Measurements from ENCODE around the gene DGCR8. TPM values are rescaled to one million over a fixed set of nuclear protein-coding genes. Genes with fewer than 3 reads are reported as not detected.

DGCR8 gene
- total and polyA plus RNA-seq, 7 donors: 6.7 to 32.7 (median 15.3) TPM

DNA sequence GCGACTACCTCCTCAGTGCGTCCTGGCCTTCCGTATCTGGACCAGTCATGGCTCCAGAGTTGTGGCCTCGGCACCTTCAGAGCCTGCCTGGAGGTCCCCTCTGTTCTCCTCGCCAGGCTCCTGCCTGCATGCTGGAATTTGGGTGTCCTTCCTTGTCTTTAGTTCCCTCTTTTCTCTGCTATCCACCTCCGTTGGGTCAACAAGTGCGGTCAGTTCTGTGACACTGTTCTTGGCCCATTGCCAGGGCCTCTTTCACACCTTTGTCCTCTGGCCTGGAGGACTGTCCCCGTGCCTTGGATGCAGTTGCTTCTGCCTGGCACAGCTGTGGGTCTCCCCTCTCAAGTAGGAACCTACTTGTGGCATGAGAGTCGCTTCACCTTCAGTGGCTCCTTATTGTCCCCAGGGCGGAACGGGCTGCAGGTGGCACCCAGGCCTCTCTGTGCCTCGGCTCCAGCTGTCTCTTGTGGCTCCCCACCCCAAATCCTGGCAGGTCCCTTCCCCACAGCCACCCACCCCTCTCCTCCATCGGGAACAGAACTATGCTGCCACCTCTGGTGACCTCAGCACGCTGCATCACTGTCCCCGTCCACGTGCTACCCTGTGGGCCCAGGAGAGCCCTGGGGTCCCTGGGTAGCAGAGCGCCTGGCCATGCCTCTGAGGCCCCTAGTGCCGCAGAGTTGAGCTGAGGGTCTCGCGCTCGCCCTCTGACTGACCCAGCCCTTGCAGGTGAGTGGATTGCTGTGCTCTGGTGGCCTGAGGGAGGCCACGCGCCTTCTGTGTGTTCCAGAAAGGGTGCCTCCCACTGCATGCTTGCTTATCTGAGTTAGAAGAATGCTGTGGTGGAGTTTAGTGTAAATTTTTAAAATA lies 4.7 kb downstream of the DGCR8 start:
- Histone ChIP-seq H3K4me1 (peaks cover 0 to 53% (median 48%) of the 10 kb centered on the region in 4 donors), H3K27ac (peak overlapping the region in 2 of 4 donors; percentile 5 to 19), H3K27me3 (no peaks in the 10 kb centered on the region), H3K9me3 (no peaks in the 10 kb centered on the region), H3K36me3 (peaks cover 22 to 43% (median 36%) of the 10 kb centered on the region in 4 donors), H3K4me3 (no peak overlapping the region)
- TF ChIP-seq POLR2A (IDR thresholded peaks at IDR 0.05): no peak
- TF ChIP-seq EP300 (IDR thresholded peaks at IDR 0.05): no peak
- TF ChIP-seq, protein P1, sequence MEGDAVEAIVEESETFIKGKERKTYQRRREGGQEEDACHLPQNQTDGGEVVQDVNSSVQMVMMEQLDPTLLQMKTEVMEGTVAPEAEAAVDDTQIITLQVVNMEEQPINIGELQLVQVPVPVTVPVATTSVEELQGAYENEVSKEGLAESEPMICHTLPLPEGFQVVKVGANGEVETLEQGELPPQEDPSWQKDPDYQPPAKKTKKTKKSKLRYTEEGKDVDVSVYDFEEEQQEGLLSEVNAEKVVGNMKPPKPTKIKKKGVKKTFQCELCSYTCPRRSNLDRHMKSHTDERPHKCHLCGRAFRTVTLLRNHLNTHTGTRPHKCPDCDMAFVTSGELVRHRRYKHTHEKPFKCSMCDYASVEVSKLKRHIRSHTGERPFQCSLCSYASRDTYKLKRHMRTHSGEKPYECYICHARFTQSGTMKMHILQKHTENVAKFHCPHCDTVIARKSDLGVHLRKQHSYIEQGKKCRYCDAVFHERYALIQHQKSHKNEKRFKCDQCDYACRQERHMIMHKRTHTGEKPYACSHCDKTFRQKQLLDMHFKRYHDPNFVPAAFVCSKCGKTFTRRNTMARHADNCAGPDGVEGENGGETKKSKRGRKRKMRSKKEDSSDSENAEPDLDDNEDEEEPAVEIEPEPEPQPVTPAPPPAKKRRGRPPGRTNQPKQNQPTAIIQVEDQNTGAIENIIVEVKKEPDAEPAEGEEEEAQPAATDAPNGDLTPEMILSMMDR (IDR thresholded peaks at IDR 0.05): peak in 2 of 4 experiments; percentile 5 to 9
- no peak for TF ChIP-seq POLR2AphosphoS5 (IDR thresholded peaks at IDR 0.05)
- intact Hi-C loops (cut with DNase I): loop anchor here (5.0 to 10.0 kb wide), 3 partner anchors 33 to 110 kb away; partner anchors contain the start of genes RANBP1, TRMT2A and ZDHHC8
- DNase-seq: no peak
- 79 to 81% methylated on average over 23 of the region's 23 CpGs for WGBS, 2 donors

DNA sequence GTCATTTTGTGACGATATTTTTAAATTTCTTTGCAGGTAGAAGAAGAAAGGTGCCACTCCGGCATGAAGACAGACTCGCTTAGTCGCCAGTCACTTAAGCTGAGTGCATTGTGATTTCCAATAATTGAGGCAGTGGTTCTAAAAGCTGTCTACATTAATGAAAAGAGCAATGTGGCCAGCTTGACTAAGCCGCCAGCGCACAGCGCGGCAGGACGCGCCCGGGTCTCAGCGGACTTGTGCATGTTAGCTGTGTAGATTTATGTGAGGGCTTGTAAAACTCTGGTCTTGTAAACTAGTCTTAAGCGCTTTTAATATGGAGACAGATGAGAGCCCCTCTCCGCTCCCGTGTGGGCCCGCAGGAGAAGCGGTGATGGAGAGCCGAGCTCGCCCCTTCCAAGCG lies 5.6 kb downstream of the DGCR8 start:
- TF ChIP-seq EP300 (IDR thresholded peaks at IDR 0.05) (no peak), POLR2A (IDR thresholded peaks at IDR 0.05) (no peak), POLR2AphosphoS5 (IDR thresholded peaks at IDR 0.05) (no peak)
- TF ChIP-seq, protein P1 (IDR thresholded peaks at IDR 0.05): no peak
- Histone ChIP-seq H3K9me3 (no peaks in the 10 kb centered on the region), H3K27me3 (no peaks in the 10 kb centered on the region), H3K27ac (no peak overlapping the region), H3K36me3 (peaks cover 31 to 51% (median 43%) of the 10 kb centered on the region in 4 donors), H3K4me3 (no peak overlapping the region), H3K4me1 (peaks cover 0 to 53% (median 47%) of the 10 kb centered on the region in 4 donors)
- DNase-seq: no peak
- intact Hi-C loops (cut with DNase I): loop anchor here (10.0 kb wide), 1 partner anchor 111 kb away; no protein-coding TSS in a partner anchor
- 92 to 94% methylated on average over 20 of the region's 20 CpGs for WGBS, 2 donors

DNA sequence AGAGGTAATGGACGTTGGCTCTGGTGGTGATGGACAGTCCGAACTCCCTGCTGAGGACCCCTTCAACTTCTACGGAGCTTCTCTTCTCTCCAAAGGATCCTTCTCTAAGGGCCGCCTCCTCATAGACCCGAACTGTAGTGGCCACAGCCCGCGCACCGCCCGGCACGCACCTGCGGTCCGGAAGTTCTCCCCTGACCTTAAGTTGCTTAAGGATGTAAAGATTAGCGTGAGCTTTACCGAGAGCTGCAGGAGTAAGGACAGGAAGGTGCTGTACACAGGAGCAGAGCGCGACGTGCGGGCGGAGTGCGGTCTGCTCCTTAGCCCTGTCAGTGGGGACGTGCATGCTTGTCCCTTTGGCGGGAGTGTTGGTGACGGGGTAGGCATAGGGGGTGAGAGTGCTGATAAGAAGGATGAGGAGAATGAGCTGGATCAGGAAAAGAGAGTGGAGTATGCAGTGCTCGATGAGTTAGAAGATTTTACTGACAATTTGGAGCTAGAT lies 6.1 kb downstream of the DGCR8 start:
- DNase-seq: no peak
- Histone ChIP-seq H3K4me1 (peaks cover 0 to 49% (median 44%) of the 10 kb centered on the region in 4 donors), H3K9me3 (no peaks in the 10 kb centered on the region), H3K27me3 (no peaks in the 10 kb centered on the region), H3K27ac (no peak overlapping the region), H3K36me3 (peaks cover 36 to 56% (median 48%) of the 10 kb centered on the region in 4 donors), H3K4me3 (no peak overlapping the region)
- 94 to 96% methylated on average over 24 of the region's 24 CpGs for WGBS, 2 donors
- TF ChIP-seq, protein P1 (IDR thresholded peaks at IDR 0.05): no peak
- no peak for TF ChIP-seq EP300 (IDR thresholded peaks at IDR 0.05)
- TF ChIP-seq POLR2AphosphoS5 (IDR thresholded peaks at IDR 0.05): no peak
- no peak for TF ChIP-seq POLR2A (IDR thresholded peaks at IDR 0.05)
- intact Hi-C loops (cut with DNase I): loop anchor here (10.0 kb wide), 1 partner anchor 111 kb away; no protein-coding TSS in a partner anchor

DNA sequence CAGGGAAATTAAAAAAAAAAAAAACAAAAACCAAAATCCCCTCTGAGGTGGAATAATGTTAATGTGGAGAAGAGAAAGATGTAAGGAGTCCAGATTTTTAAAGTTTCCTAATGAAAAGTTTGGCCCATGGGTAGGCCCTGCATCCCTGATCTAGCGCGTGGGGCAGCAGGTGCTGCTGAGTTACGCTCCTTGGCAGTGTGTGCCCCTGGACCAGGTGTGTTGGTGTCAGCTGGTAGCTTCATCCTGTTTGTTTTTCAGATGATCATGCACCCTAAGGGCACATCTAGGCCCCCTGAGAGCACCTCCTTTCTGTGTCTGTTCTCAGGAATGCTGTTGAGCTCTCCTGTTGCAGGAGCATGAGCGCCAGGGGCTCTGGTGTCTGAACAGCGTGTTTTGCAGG lies 6.7 kb downstream of the DGCR8 start:
- Histone ChIP-seq H3K36me3 (peaks cover 42 to 62% (median 54%) of the 10 kb centered on the region in 4 donors), H3K4me1 (peaks cover 0 to 43% (median 38%) of the 10 kb centered on the region in 4 donors), H3K27ac (no peak overlapping the region), H3K27me3 (no peaks in the 10 kb centered on the region), H3K9me3 (no peaks in the 10 kb centered on the region), H3K4me3 (no peak overlapping the region)
- intact Hi-C loops (cut with DNase I): loop anchor here (10.0 kb wide), 1 partner anchor 112 kb away; no protein-coding TSS in a partner anchor
- no peak for TF ChIP-seq POLR2AphosphoS5 (IDR thresholded peaks at IDR 0.05)
- TF ChIP-seq EP300 (IDR thresholded peaks at IDR 0.05): no peak
- TF ChIP-seq, protein P1 (IDR thresholded peaks at IDR 0.05): no peak
- no peak for TF ChIP-seq POLR2A (IDR thresholded peaks at IDR 0.05)
- 95 to 98% methylated on average over 5 of the region's 5 CpGs for WGBS, 2 donors
- no peak for DNase-seq
